GM12892 (cell line): Measurements from ENCODE around the gene CIB2.

ENCODE experiments used
- POLR2A ChIP-seq: IDR thresholded peaks from 2 replicates; pipeline ENCODE4 v1.6.1; 2011; ENCODE audit warnings: low read depth, low read length, control low read depth
- POLR2AphosphoS5 ChIP-seq: IDR thresholded peaks from 2 replicates; pipeline ENCODE4 v1.6.1; 2011; ENCODE audit warnings: low read depth, low read length, control low read depth
- TAF1 ChIP-seq: IDR thresholded peaks from 2 replicates; pipeline ENCODE4 v1.6.1; 2011; ENCODE audit warnings: low read depth, mild to moderate bottlenecking, control low read depth, low read length, borderline replicate concordance

GRCh38 chr15:78064544-78064943 lies 66.7 kb downstream of the CIB2 start:
- no peak for TF ChIP-seq TAF1
- TF ChIP-seq POLR2AphosphoS5 = no peak
- no peak for TF ChIP-seq POLR2A
